Measurements from ENCODE around the gene TRAF2.

TRAF2 gene

DNA sequence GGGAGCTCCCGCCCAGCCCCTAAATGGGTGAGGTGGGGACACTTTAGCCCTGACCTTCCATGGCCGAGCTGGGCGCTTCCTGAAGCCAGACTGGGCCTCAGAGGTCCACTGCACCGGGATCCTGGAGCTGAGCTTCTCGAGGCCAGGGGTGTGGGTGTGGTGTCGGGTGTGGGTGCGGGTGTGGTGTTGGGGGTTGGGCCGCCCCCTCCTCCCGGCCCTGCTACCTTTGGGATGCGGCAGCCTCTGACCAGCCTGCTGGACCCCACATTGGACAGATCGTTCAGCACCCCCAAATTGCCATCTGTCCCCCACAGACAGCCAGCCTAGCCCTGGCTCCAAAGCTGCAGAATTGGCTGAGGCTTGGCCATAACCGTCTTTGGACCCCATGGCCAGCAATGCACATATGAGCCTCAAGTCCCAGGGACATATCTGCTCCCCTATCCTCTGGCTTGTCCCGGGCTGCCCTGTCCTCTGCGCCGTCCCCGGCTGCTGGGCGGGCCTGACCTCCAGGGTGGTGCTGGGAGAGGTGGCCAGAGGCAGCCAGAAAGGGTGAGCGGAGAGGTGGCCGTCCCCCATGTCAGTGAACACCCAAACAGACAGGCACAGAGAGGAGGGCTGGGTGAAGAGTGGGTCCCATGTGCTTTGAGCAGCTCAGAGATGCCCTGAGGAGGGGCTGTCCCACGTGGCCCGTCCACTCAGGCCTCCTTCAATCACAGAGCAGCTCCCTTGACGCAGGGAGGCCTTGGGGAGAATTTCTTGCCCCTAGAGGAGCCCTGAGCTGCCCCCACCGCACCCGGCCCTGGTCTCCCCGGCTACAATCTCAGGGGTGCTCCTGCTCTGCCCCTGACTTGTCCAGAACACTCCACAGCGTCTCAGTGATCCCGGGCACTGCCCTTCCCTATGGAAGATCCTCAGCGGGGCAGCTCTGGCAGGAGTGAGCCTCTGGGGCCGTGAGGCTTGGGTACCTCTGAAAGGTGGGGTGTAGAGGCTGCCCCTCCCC lies 87.6 kb downstream of the TRAF2 start:
- no peak for DNase-seq (ENCODE audit: low read depth in 3 of 3, low spot score in 1 of 3)

DNA sequence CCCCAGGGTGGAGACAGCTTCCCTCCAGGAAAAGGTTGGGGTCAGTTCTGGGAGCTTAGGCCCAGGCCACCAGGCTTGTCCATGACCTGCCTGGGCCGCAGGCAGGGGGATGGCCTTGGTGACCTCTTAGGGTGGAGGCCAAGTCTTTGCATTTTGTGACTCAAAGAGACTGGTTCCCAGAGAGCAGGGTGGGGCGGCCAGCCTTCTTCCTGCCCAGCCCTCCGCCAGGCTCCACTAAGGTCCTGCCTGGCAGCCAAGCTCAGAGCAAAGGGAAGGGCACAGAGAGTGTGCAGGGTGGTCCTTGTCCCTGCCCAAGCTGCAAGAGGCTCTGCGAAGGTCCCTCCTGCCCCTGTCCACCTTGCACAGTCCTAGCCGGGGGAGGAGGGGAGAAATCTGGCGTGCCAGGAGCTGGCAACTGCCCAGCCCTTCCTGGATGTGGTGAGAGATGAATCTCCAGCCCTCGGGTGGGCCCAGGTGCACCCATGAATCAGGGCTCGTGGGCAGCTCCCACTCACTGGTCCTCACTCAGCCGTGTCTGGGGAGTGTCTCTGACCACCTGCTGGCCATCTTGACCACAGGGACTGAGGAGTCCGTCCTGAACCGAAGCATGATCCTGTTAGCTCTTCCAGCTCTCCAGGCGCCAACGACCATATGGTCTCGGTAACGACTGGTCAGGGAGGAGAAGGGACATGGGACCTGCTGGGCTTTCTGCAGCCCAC lies 88.7 kb downstream of the TRAF2 start:
- DNase-seq (ENCODE audit: low read depth in 3 of 3, low spot score in 1 of 3), result no peak

DNA sequence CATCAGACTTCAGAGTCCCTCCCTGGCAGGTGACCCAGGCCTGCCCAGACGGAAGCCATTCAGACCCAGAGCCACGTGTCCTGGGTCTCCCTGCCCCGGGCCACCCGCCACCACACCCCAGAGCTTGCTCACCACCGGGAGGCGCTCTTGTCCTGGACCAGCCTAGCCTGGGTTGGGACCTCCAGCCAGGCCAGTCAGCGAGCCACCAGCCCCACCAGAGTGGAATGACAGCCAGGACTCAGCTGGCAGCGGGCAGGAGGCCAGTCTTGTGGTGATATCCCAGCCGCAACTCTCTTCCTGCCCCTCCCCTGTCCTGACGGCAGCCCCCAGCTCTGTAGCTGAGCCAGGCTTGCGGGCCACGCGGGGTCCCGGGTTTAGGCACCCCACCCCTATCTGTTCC lies 89.3 kb downstream of the TRAF2 start:
- no peak for DNase-seq (ENCODE audit: low read depth in 3 of 3, low spot score in 1 of 3)
